HUES6 (cell line): Measurements from ENCODE around the gene FAM222A.

Experiments
- H3K27ac ChIP-seq: 2 replicates; pipeline ENCODE4 v1.7.0; 2013; ENCODE audit warnings: low read depth, mild to moderate bottlenecking, low read length, inconsistent platforms
- H3K27me3 ChIP-seq: 2 replicates; pipeline ENCODE4 v1.6.1; 2013; ENCODE audit warnings: low read length; ENCODE audit not compliant: control insufficient read depth, insufficient read depth
- H3K36me3 ChIP-seq: 2 replicates; pipeline ENCODE4 v1.6.1; 2013; ENCODE audit warnings: low read length; ENCODE audit not compliant: control insufficient read depth, insufficient read depth
- H3K4me1 ChIP-seq: 2 replicates; pipeline ENCODE4 v1.6.1; 2013; ENCODE audit warnings: low read length; ENCODE audit not compliant: control insufficient read depth, insufficient read depth
- H3K4me3 ChIP-seq: 2 replicates; pipeline ENCODE4 v1.5.1; 2013; ENCODE audit warnings: low read depth, low read length
- H3K9ac ChIP-seq: one replicate; pipeline ENCODE4 v1.6.1; 2013; ENCODE audit warnings: mild to moderate bottlenecking, low read length
- H3K9me3 ChIP-seq: 2 replicates; pipeline ENCODE4 v1.6.1; 2013; ENCODE audit warnings: low read depth, low read length; ENCODE audit not compliant: control insufficient read depth, insufficient read depth

Gene FAM222A

DNA sequence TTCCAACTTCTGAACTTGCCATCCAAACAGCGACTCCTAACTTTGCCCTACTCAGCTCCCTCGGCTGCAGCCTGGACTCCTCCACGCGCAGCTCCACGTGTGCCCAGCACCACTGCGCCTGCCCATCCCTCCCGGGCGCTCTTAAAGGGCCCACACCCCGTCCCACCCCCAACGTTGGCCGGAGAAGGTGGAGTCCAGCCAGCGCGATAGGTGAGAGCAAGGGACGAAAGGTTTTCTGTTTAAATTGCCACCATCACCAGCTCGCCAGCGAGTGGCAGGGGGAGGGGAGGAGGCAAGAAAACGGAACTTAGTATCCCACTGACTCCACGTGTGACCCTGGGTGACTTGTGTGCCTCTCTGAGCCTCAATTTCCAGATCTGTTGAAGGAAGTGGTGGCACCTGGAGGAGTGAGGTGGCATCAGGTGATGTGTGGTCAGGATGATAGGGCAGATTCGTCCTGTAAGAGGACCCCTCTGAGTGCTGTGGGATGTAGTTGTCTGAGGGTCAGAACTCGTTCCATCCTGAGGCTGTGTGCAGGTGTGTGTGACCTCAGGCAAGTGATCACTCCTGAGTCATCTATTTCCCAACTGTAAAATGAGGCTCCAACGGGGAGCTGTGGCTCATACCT, 59.9 kb downstream of the FAM222A start:
- H3K36me3 ChIP-seq: no peaks in the 10 kb centered on the region
- no peaks in the 10 kb centered on the region for H3K27me3 ChIP-seq
- no peak overlapping the region for H3K27ac ChIP-seq
- H3K9me3 ChIP-seq: no peaks in the 10 kb centered on the region
- H3K4me3 ChIP-seq: no peak overlapping the region
- H3K9ac ChIP-seq: no peak overlapping the region
- H3K4me1 ChIP-seq: peaks cover 2% of the 10 kb centered on the region; the same call in 1 of the 2 replicates

GRCh38 chr12:109775172-109775881, 61.7 kb downstream of the FAM222A start:
- Histone ChIP-seq H3K4me1 (peaks cover 2% of the 10 kb centered on the region; the same call in 1 of the 2 replicates), H3K9ac (no peak overlapping the region), H3K27ac (no peak overlapping the region), H3K36me3 (no peaks in the 10 kb centered on the region), H3K9me3 (peaks cover 4% of the 10 kb centered on the region; the same call in 1 of the 2 replicates), H3K4me3 (no peak overlapping the region), H3K27me3 (no peaks in the 10 kb centered on the region)

DNA sequence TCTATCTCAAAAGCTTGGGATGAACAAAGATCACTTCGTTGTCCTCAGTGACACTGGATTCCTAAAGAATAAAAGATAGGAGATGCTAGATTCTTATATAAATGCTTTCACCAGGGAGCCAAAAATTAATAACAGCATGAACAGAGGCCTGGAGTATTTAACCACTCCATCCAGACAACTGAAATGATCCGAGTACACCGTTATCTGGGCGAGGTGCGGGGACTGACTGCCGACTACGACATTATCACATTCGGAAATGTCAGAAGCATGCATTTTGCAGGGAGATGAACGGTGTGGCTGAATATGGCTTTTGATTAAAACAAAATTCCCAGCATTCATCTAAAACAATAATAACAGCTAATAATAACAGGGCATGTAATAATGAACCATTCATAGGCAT, 63.0 kb downstream of the FAM222A start:
- no peak overlapping the region for H3K9ac ChIP-seq
- H3K9me3 ChIP-seq: peaks cover 6% of the 10 kb centered on the region; the same call in 1 of the 2 replicates
- no peaks in the 10 kb centered on the region for H3K27me3 ChIP-seq
- no peak overlapping the region for H3K4me3 ChIP-seq
- H3K4me1 ChIP-seq: peaks cover 2% of the 10 kb centered on the region; the same call in 1 of the 2 replicates
- no peak overlapping the region for H3K27ac ChIP-seq
- H3K36me3 ChIP-seq: no peaks in the 10 kb centered on the region

DNA sequence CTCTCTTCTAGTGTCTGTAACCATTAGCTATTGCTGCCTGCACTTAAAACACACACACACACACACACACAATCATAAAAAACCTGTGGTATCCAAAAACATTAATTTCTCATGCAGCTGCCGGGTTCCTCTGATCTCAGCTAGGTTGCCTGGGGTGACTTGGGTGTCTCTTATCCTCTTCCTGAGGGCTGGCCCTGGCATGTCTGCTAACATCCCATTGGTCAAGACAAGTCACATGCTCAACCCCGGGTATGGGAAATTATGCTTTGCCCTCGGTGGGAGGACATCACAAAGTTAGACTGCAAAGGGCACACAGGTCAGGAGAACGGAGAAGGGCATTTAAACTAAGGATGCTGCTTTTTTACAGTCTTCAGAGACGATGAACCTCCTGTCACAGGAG, 63.9 kb downstream of the FAM222A start:
- no peak overlapping the region for H3K4me3 ChIP-seq
- H3K27ac ChIP-seq: no peak overlapping the region
- H3K9me3 ChIP-seq: peaks cover 12% of the 10 kb centered on the region
- H3K27me3 ChIP-seq: no peaks in the 10 kb centered on the region
- peaks cover 2% of the 10 kb centered on the region; the same call in 1 of the 2 replicates for H3K4me1 ChIP-seq
- no peaks in the 10 kb centered on the region for H3K36me3 ChIP-seq
- no peak overlapping the region for H3K9ac ChIP-seq

DNA sequence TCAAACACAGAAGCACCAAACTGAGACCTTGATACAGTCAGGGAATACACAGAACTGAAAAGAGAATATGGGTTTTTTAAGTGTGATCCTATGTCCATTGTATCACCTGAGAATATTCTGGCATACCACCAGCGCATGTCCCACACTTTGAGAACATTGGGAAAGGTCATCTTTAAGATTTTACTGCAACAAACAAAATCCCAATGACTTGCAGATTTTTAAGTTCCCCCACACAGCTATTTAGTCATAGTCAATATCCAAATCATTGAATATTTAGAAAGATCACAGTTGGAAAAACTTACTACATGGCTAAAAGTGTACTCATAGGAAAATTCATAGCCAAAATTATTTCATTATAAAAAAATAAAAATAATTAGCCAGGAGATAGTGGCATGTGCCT, 65.1 kb downstream of the FAM222A start:
- H3K4me1 ChIP-seq: peaks cover 2% of the 10 kb centered on the region; the same call in 1 of the 2 replicates
- no peak overlapping the region for H3K4me3 ChIP-seq
- H3K27ac ChIP-seq: no peak overlapping the region
- no peak overlapping the region for H3K9ac ChIP-seq
- H3K27me3 ChIP-seq: no peaks in the 10 kb centered on the region
- H3K9me3 ChIP-seq: peaks cover 12% of the 10 kb centered on the region
- H3K36me3 ChIP-seq: peaks cover 4% of the 10 kb centered on the region; the same call in 1 of the 2 replicates

- Histone ChIP-seq H3K9ac (no peak overlapping the region), H3K27me3 (no peaks in the 10 kb centered on the region), H3K36me3 (peaks cover 4% of the 10 kb centered on the region; the same call in 1 of the 2 replicates), H3K4me1 (peaks cover 2% of the 10 kb centered on the region; the same call in 1 of the 2 replicates), H3K27ac (no peak overlapping the region), H3K4me3 (no peak overlapping the region), H3K9me3 (peaks cover 12% of the 10 kb centered on the region)
These were observed 65.8 kb downstream of the FAM222A start for GRCh38 chr12:109779382-109779781.

DNA sequence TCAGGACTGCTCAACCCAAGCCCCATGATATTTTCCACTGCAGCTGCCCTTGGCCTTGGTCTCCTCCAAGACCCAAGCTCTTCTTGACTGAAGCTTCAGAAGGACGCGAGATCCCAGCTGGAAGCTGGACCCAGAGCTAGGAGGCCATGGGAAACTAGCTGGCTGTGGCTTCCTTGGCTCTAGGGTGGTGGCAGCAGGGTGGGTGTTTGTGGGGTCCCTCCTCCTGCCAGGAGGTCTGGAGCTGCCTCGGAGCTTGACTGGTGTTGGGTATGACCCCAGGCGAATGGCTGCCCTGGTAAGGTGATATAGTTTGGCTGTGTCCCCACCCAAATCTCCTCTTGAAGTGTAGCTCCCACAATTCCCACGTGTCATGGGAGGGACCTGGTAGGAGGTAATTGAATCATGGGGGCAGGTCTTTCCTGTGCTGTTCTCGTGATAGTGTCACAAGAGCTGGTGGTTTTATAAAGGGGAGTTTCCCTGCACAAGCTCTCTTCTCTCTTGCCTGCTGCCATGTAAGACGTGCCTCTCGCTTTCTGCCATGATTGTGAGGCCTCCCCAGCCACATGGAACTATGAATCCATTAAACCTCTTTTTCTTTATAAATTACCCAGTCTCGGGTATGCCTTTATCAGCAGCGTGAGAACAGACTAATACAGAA, 68.2 kb downstream of the FAM222A start:
- Histone ChIP-seq H3K4me3 (no peak overlapping the region), H3K9me3 (peaks cover 12% of the 10 kb centered on the region)

DNA sequence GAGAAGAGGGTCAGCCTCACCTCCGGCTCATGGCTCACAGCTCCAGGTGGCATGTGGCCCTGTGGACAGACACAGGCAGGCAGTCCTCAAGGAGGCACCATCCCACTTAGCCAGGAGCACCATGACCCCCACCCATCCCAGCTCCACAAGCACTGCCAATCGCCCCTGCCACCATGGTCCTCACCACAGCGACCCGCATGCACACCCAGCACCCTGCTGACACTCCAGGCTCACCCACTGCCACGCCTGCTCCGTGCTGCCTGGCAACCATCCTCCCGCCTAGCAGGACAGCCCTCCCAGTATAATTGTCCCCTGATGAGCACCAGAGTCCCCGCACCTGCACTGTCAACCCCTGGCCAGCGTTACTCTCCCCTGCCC, 68.7 kb downstream of the FAM222A start:
- H3K9me3 ChIP-seq: peaks cover 12% of the 10 kb centered on the region
- no peaks in the 10 kb centered on the region for H3K27me3 ChIP-seq
- H3K9ac ChIP-seq: no peak overlapping the region
- H3K4me1 ChIP-seq: peaks cover 2% of the 10 kb centered on the region; the same call in 1 of the 2 replicates
- no peak overlapping the region for H3K27ac ChIP-seq
- H3K4me3 ChIP-seq: no peak overlapping the region
- peaks cover 4% of the 10 kb centered on the region; the same call in 1 of the 2 replicates for H3K36me3 ChIP-seq

More for the DNA sequence above, 68.2 kb downstream of the FAM222A start:
- Histone ChIP-seq H3K27ac (no peak overlapping the region), H3K9ac (no peak overlapping the region), H3K4me1 (peaks cover 2% of the 10 kb centered on the region; the same call in 1 of the 2 replicates), H3K36me3 (peaks cover 4% of the 10 kb centered on the region; the same call in 1 of the 2 replicates), H3K27me3 (no peaks in the 10 kb centered on the region)

GRCh38 chr12:109783135-109783964, 69.7 kb downstream of the FAM222A start:
- no peaks in the 10 kb centered on the region for H3K4me1 ChIP-seq

GRCh38 chr12:109783965-109784244, 70.3 kb downstream of the FAM222A start:
- Histone ChIP-seq H3K27me3 (no peaks in the 10 kb centered on the region), H3K4me1 (no peaks in the 10 kb centered on the region), H3K9me3 (peaks cover 12% of the 10 kb centered on the region), H3K9ac (no peak overlapping the region), H3K36me3 (peaks cover 13% of the 10 kb centered on the region; the same call in 1 of the 2 replicates), H3K27ac (no peak overlapping the region), H3K4me3 (no peak overlapping the region)

More at GRCh38 chr12:109783135-109783964, 69.7 kb downstream of the FAM222A start:
- peaks cover 8% of the 10 kb centered on the region; the same call in 1 of the 2 replicates for H3K36me3 ChIP-seq
- no peak overlapping the region for H3K9ac ChIP-seq
- H3K27me3 ChIP-seq: no peaks in the 10 kb centered on the region
- no peak overlapping the region for H3K27ac ChIP-seq
- H3K9me3 ChIP-seq: peaks cover 12% of the 10 kb centered on the region
- no peak overlapping the region for H3K4me3 ChIP-seq
